ENCODE results near the gene FAF2. TPM values are rescaled to one million over a fixed set of nuclear protein-coding genes. Genes with fewer than 3 reads are reported as not detected.

Gene FAF2
- total RNA-seq, 1 experiment from 2014 or later = 32.9 TPM

DNA sequence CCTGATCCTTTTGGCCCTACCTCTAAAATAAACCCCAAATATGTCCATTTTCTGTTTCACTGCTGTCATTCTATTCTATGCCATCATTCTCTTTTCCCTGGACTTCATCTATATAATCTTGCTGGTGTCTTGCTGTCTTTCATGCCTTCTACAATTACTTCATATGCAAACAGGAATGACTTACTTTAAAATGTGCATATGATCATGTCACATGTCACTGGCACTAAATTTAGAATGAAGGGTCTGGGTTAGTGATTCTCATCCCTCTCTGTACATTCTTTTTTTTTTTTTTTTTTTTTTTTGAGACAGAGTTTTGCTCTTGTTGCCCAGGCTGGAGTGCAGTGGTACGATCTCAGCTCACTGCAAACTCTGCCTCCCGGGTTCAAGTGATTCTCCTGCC lies 22.9 kb downstream of the FAF2 start (continued):
- TF ChIP-seq, protein P1, sequence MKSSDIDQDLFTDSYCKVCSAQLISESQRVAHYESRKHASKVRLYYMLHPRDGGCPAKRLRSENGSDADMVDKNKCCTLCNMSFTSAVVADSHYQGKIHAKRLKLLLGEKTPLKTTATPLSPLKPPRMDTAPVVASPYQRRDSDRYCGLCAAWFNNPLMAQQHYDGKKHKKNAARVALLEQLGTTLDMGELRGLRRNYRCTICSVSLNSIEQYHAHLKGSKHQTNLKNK (CRISPR knock-in tag; IDR thresholded peaks at IDR 0.05) = no peak
- TF ChIP-seq SMAD4 (CRISPR knock-in tag; IDR thresholded peaks at IDR 0.05) = no peak
- TF ChIP-seq, protein P2, sequence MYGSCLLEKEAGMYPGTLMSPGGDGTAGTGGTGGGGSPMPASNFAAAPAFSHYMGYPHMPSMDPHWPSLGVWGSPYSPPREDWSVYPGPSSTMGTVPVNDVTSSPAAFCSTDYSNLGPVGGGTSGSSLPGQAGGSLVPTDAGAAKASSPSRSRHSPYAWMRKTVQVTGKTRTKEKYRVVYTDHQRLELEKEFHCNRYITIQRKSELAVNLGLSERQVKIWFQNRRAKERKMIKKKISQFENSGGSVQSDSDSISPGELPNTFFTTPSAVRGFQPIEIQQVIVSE (CRISPR knock-in tag; IDR thresholded peaks at IDR 0.05; ENCODE audit: borderline replicate concordance) = no peak

DNA sequence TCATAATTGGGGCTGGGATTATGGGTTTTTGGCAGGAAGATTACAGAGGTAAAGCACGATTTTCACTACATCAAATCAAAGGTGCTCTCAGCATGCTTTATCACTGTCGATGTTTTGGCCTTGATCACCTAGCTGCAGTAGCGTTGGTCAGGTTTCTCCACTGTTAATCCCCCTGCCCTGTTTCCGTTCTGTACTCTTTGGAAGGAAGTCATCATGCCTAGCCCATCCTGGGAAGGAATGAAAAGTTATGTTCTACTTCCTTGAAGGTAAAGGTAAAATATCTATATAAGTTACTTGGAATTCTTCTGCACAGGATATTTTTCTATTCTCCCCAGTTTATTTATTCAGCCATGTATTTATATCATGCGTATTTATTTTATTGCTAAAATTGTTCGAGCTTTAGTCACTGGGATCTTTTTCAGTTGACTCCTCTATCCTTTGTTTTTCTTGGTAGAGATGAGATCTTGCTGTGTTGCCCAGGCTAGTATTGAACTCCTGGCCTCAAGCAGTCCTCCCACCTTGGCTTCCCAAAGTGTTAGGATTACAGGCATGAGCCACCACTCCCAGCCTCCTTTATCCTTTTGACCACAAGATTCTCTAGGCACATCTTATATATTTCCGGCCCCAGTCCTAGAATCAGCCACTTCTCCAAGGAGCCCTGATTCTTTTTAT lies 25.3 kb downstream of the FAF2 start:
- TF ChIP-seq, protein P3, sequence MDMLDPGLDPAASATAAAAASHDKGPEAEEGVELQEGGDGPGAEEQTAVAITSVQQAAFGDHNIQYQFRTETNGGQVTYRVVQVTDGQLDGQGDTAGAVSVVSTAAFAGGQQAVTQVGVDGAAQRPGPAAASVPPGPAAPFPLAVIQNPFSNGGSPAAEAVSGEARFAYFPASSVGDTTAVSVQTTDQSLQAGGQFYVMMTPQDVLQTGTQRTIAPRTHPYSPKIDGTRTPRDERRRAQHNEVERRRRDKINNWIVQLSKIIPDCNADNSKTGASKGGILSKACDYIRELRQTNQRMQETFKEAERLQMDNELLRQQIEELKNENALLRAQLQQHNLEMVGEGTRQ (CRISPR knock-in tag; IDR thresholded peaks at IDR 0.05) = no peak
- TF ChIP-seq OVOL2 (CRISPR knock-in tag; IDR thresholded peaks at IDR 0.05; ENCODE audit: borderline replicate concordance) (no peak), CREB1 (CRISPR knock-in tag; IDR thresholded peaks at IDR 0.05) (no peak), SOX15 (CRISPR knock-in tag; IDR thresholded peaks at IDR 0.05) (no peak)
- TF ChIP-seq, protein P4, sequence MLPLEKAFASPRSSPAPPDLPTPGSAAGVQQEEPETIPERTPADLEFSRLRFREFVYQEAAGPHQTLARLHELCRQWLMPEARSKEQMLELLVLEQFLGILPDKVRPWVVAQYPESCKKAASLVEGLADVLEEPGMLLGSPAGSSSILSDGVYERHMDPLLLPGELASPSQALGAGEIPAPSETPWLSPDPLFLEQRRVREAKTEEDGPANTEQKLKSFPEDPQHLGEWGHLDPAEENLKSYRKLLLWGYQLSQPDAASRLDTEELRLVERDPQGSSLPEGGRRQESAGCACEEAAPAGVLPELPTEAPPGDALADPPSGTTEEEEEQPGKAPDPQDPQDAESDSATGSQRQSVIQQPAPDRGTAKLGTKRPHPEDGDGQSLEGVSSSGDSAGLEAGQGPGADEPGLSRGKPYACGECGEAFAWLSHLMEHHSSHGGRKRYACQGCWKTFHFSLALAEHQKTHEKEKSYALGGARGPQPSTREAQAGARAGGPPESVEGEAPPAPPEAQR (CRISPR knock-in tag; IDR thresholded peaks at IDR 0.05) = no peak
- TF ChIP-seq, protein P5, sequence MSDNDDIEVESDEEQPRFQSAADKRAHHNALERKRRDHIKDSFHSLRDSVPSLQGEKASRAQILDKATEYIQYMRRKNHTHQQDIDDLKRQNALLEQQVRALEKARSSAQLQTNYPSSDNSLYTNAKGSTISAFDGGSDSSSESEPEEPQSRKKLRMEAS (CRISPR knock-in tag; IDR thresholded peaks at IDR 0.05) = no peak
- Mint-ChIP-seq H3K36me3 (peaks cover 28% of the 10 kb centered on the region), H3K4me3 (no peak overlapping the region), H3K4me1 (peaks cover 2% of the 10 kb centered on the region; the same call in 1 of the 2 replicates), H3K27me3 (ENCODE audit: low read depth) (no peaks in the 10 kb centered on the region), H3K9me3 (peaks cover 15% of the 10 kb centered on the region), H3K27ac (no peak overlapping the region)
- DNase-seq (ENCODE audit: low spot score) (no peak), ATAC-seq (no peak)
- ChIA-PET CTCF (interaction anchor here (0.7 kb wide), 1 partner anchor 211 kb away, joined by 3 read pairs; no protein-coding TSS in a partner anchor), POLR2A (interaction anchor here (0.8 kb wide), 1 partner anchor 10 kb away, joined by 3 read pairs; no protein-coding TSS in a partner anchor)

DNA sequence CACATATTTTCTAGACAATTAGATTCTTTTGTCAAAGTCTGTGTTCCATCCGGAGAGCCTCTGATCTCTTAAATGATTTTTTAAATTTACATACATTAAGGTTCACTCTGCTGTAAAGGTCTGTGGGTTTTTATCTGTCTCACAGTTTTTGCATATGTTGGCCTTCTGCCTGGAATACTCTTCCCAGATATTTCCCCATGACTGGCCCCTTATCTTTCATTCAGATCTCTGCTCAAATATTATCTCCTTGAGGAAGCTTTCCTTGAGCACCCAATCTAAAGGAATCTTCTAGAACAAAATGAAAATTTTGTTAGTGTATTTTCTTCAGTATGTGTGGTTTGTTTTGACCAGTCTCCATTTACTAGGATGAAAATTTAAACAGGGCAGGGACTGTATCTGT lies 26.3 kb downstream of the FAF2 start:
- ATAC-seq (no peak), DNase-seq (ENCODE audit: low spot score) (no peak)
- ChIA-PET CTCF (no interaction called here), POLR2A (no interaction called here)
- peaks cover 15% of the 10 kb centered on the region for H3K9me3 Mint-ChIP-seq
- H3K27ac Mint-ChIP-seq = no peak overlapping the region
- H3K4me3 Mint-ChIP-seq = no peak overlapping the region
- H3K27me3 Mint-ChIP-seq (ENCODE audit: low read depth) = no peaks in the 10 kb centered on the region
- peaks cover 33% of the 10 kb centered on the region for H3K36me3 Mint-ChIP-seq
- TF ChIP-seq ELF4 (CRISPR knock-in tag; IDR thresholded peaks at IDR 0.05; ENCODE audit: low read depth) = no peak
- peaks cover 2% of the 10 kb centered on the region; the same call in 1 of the 2 replicates for H3K4me1 Mint-ChIP-seq

DNA sequence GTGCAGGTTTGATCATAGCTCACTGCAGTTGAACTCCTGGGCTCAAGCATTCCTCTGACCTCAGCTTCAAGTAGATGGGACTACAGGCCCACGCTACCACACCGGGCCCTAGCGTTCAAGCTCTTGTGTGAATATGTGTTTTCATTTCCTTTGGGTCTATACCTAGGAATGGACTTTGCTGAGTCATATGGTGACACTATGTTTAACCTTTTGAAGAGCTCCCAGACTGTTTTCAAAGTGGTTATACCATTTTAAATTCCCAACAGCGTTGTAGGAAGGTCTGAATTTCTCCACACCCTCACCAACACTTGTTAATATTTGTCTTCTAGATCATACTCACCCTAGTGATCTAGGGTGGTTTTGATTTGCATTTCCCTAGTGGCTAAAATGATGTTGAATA lies 33.5 kb downstream of the FAF2 start:
- CTCF ChIA-PET = interaction anchor here (2.6 kb wide), 1 partner anchor 33 kb away, joined by 13 read pairs; the partner anchor contains the start of gene FAF2
- Mint-ChIP-seq H3K36me3 (peaks cover 23% of the 10 kb centered on the region), H3K27ac (no peak overlapping the region), H3K27me3 (ENCODE audit: low read depth) (no peaks in the 10 kb centered on the region), H3K9me3 (no peaks in the 10 kb centered on the region), H3K4me1 (no peaks in the 10 kb centered on the region), H3K4me3 (no peak overlapping the region)
- no peak for DNase-seq (ENCODE audit: low spot score)
- ATAC-seq = no peak
- POLR2A ChIA-PET = interaction anchor here (0.5 kb wide), 1 partner anchor 10 kb away, joined by 5 read pairs; no protein-coding TSS in a partner anchor
- TF ChIP-seq, protein P6, sequence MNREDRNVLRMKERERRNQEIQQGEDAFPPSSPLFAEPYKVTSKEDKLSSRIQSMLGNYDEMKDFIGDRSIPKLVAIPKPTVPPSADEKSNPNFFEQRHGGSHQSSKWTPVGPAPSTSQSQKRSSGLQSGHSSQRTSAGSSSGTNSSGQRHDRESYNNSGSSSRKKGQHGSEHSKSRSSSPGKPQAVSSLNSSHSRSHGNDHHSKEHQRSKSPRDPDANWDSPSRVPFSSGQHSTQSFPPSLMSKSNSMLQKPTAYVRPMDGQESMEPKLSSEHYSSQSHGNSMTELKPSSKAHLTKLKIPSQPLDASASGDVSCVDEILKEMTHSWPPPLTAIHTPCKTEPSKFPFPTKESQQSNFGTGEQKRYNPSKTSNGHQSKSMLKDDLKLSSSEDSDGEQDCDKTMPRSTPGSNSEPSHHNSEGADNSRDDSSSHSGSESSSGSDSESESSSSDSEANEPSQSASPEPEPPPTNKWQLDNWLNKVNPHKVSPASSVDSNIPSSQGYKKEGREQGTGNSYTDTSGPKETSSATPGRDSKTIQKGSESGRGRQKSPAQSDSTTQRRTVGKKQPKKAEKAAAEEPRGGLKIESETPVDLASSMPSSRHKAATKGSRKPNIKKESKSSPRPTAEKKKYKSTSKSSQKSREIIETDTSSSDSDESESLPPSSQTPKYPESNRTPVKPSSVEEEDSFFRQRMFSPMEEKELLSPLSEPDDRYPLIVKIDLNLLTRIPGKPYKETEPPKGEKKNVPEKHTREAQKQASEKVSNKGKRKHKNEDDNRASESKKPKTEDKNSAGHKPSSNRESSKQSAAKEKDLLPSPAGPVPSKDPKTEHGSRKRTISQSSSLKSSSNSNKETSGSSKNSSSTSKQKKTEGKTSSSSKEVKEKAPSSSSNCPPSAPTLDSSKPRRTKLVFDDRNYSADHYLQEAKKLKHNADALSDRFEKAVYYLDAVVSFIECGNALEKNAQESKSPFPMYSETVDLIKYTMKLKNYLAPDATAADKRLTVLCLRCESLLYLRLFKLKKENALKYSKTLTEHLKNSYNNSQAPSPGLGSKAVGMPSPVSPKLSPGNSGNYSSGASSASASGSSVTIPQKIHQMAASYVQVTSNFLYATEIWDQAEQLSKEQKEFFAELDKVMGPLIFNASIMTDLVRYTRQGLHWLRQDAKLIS (CRISPR knock-in tag; IDR thresholded peaks at IDR 0.05; ENCODE audit: borderline replicate concordance) = no peak
- TF ChIP-seq ZNF317 (CRISPR knock-in tag; IDR thresholded peaks at IDR 0.05; ENCODE audit: borderline replicate concordance, low read depth) (no peak), SMAD3 (CRISPR knock-in tag; IDR thresholded peaks at IDR 0.05; ENCODE audit: borderline replicate concordance) (no peak), ZNF219 (CRISPR knock-in tag; IDR thresholded peaks at IDR 0.05; ENCODE audit: borderline replicate concordance) (no peak), SP1 (CRISPR knock-in tag; conservative IDR thresholded peaks at IDR 0.05) (no peak), GABPB1 (CRISPR knock-in tag; IDR thresholded peaks at IDR 0.05) (no peak), ZNF671 (CRISPR knock-in tag; IDR thresholded peaks at IDR 0.05) (no peak), ZNF416 (CRISPR knock-in tag; IDR thresholded peaks at IDR 0.05) (no peak)
- TF ChIP-seq, protein P3 (CRISPR knock-in tag; IDR thresholded peaks at IDR 0.05) = no peak
